NCI-H2227 treated with DMSO at 0.1 percent for 48 hours (cell line): Measurements from ENCODE around the gene PTPRCAP.

Source experiments
- DNase-seq: peaks from one replicate; lab custom pipeline; 2025; lab: John Stamatoyannopoulos, UW

PTPRCAP gene

DNA sequence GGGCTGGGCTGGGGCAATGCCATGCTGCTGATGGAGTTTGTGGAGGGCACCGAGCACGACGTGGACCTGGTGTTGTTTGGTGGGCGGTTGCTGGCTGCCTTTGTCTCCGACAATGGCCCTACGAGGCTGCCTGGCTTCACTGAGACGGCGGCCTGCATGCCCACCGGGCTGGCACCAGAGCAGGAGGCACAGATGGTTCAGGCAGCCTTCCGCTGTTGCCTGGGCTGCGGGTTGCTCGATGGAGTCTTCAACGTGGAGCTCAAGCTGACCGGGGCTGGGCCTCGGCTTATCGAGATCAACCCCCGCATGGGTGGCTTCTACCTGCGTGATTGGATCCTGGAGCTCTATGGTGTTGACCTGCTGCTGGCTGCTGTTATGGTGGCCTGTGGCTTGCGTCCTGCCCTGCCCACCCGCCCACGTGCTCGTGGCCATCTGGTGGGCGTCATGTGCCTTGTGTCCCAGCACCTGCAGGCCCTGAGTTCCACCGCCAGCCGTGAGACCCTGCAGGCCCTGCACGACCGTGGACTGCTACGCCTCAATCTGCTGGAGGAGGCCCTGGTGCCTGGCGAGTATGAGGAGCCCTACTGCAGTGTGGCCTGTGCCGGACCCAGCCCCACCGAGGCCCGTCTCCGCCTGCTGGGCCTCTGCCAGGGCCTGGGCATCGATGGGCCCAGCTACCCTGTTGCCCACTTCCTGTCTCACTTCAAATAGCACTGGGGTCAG lies 13.4 kb downstream of the PTPRCAP start:
- no peak for DNase-seq

DNA sequence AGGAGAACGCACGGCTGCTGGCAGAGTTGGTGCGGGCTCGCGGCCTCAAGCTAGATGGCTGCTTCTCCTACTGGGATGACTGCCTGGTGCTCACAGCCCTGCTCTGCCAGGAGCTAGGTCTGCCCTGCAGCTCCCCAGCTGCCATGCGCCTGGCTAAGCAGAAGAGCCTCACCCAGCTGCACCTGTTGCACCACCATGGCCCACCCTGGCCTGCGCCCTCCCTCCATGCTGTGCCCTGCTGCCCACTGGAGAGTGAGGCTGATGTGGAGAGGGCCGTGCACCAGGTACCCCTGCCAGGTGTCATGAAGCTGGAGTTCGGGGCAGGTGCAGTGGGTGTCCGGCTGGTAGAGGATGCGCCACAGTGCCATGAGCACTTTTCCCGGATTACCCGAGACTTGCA lies 14.0 kb downstream of the PTPRCAP start:
- no peak for DNase-seq

DNA sequence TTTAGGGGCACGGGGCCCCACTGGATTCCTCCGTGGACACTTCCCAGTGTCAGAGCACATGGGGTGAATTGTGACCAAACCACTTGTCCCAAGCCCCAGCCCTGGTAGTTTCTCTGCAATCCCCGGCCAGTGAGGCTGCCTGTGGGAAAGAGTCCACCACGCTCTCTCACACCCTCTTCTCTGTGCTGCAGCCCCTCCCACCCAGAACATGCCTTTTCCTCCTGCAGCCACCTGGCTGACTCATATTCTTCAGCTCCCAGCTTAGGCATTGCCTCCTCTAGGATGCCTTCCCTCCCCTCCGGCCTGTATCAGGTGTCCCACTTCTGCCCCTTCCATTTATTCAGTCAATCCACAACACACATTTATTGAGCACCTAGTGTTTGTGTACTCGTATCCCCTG lies 14.6 kb downstream of the PTPRCAP start:
- DNase-seq: no peak

DNA sequence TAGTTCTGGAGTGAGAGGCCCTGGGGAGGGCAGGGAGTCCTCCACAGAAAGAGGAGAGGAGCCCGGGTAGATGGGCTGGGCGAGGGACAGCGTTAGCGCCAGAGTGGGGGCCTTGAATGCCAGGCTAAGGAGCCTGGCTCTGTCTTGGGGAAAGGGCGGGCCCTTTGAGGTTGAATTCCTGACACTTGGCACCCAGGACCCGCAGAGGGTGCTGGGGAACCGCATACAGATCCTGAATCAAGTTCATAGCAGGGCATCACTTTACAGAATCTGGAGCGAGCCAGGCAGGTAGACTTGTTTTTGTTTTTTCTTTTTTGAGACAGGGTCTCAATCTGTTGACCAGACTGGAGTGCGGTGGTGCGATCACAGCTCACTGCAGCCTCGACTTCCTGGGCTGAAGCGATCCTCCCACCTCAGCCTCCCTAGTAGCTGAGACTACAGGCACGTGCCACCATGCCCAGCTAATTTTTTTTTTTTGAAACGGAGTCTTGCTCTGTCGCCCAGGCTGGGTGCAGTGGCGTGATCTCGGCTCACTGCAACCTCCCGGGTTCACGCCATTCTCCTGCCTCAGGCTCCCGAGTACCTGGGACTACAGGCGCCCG lies 16.0 kb downstream of the PTPRCAP start:
- no peak for DNase-seq

DNA sequence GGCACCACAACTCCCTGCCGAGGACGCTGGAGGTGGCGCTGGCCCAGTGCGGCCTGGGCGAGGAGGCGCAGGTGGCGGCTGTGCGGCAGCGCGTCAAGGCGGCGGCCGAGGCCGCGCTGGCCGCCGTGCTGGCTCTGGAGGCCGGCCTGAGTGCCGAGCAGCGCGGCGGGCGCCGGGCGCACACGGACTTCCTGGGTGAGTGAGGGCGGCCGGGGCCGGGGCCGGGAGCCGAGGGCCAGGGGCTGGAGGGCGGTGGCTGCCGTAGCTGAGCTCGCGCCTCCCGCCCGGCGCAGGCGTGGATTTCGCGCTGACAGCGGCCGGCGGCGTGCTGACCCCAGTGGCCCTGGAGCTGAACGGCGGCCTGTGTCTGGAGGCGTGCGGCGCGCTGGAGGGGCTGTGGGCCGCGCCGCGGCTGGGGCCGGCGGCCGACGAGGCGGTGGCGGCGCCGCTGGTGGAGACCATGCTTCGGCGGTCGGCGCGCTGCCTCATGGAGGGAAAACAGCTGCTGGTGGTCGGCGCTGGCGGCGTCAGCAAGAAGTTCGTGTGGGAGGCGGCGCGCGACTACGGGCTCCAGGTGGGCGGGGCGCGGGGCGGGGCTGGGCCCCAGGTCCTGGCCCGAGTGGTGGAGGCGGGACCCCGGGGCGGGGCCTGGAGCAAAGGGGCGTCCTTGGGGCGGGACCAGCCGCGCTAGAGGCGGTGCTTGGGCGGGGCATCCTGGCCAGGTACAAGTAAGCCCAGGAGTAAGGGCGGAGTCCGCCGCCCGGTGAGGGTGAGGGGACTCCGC lies 16.6 kb downstream of the PTPRCAP start:
- peak; percentile 93 for DNase-seq

DNA sequence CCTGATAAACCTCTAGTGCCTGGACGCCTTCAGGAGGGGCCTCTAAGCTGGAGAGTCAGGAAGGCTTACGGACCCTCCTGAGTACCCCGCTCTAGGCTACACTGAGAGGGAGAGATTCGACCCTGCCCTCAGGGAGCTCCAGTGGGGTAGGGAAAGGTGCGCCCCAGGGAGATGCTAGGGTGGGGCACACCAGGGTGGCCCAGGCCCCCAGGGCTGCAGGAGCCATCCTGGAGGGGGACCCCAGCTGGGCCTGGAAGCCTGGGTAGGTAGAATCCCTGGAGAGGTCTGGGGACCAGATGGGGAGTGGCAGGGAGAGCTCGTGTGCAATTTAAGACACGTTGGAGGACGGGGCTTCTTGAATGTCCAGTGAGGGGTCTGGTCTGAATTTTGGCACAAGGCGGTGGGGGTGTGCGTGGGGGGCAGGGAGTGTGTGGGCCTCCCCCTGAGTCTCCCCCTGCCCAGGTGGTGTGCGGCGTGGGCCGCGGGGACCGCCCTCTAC lies 17.3 kb downstream of the PTPRCAP start:
- DNase-seq: no peak

DNA sequence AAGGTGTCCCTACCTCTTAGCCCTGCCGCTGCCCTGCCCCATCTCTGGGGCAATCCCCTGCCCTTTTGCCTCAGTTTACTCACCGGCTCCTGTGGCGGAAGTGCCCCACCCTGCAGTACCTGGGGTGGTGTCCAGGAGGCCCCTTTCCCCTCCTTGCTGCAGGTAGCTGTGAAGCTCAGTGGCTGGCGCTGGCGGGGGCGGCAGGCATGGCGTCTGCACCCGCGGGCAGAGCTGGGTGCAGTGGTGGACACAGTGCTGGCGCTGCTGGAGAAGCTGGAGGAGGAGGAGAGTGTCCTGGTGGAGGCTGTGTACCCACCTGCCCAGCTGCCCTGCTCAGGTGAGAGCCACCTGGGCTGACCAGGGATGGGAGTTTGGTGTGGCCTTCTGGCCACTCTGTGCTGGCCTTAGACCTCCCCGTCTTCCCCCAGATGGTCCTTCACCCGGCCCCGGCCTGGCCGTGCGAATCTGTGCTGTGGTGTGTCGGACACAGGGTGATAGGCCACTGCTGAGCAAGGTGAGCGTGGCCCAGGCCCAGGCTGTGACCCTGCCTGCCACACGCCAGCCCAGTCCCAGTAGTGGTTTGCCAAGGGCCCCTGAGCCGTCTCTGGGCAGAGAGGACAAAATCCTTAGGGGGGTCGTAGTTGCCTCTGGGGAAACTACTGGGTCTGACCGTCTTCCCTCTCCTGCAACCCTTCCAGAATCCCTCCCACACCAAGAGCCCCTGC lies 18.0 kb downstream of the PTPRCAP start:
- DNase-seq: no peak

DNA sequence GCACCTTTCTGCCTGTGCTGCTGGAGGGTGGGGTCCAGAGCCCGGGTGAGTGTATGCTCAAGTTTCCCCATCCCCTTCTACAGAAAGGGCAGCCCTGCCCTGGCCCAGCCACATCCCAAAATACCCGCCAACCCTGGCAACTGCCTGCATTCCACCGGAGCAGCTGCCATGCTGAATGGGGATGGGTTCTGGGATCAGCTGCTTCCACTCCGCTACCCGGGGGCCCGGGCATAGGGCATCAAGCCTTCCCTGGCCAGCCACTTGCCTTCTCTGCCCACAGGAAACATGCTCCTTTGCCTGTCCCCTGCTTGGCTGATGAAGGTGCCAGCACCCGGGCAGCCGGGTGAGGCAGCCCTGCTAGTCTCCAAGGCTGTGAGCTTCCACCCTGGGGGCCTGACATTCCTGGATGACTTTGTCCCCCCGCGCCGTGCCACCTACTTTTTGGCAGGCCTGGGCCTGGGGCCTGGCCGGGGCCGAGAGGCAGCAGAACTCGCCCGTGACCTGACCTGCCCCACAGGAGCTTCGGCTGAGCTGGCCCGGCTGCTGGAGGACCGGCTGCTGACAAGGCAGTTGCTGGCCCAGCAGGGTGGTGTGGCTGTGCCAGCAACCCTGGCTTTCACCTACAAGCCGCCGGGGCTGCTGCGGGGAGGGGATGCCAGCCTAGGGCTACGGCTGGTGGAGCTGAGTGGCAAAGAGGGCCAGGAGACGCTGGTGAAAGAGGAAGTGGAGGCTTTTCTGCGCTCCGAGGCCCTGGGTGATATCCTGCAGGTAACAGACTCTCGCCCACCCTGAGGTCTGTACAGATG lies 18.8 kb downstream of the PTPRCAP start:
- no peak for DNase-seq

DNA sequence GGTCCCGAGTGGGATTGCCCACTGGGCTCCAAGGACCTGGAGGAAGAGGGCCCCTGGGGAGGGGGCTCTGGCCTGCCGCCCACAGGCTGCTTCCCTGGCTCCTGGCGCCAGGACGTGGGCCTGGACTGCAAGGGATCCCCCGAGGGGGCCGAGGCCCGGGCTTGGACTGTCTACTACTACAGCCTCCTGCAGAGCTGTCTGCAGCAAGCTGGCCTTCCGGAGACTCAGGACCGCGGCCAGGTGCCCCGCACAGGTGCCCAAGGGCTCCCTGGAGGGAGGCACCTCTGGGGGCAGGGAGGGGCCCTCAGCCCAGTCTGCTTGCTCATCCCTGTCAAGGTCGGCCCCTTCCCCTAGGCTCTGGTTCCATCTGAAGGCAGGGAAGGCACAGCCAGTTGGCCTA lies 20.1 kb downstream of the PTPRCAP start:
- DNase-seq: no peak

DNA sequence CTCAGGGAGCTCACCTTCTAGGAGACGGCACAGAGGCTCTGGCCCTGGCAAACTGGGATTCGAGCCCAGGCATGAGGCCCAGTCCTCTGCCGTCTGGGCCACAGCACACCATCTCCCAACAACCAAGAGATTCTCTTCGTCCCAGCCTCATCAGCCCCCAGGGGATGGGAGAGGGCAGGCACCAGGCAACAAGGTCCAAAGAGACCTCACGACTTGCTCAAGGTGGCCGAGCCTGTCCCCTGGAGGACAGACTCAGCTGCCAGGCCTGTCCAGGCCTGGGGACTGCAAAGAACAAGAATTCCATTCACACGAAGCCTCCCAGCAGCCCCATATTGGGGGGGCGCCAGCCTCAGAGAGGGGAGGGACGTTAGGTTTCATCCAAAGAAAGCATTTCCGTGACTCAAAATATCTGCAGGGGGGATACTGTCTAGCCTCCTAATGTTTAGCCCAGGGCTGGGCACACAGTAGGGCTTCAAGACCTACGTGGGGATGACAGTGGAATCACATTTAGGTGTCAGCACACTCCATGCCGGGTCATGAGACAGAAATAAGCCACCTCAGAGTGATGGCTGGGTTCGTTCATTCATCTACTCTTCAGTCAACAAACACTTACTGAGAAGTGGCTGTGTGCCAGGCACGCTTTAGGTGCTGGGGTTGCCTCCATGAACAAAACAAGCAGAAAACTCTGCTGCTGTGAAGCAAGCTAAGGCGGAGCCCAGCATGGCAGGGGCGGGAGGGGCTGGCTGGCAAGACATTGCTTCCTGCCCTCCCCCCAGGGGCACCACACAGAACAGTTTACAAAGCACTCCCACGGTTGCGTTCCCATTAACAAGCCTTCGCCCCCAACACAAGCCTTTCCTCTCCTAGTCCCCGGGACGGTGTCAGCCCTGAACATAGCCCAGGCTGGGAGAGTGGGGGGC lies 20.8 kb downstream of the PTPRCAP start:
- no peak for DNase-seq

DNA sequence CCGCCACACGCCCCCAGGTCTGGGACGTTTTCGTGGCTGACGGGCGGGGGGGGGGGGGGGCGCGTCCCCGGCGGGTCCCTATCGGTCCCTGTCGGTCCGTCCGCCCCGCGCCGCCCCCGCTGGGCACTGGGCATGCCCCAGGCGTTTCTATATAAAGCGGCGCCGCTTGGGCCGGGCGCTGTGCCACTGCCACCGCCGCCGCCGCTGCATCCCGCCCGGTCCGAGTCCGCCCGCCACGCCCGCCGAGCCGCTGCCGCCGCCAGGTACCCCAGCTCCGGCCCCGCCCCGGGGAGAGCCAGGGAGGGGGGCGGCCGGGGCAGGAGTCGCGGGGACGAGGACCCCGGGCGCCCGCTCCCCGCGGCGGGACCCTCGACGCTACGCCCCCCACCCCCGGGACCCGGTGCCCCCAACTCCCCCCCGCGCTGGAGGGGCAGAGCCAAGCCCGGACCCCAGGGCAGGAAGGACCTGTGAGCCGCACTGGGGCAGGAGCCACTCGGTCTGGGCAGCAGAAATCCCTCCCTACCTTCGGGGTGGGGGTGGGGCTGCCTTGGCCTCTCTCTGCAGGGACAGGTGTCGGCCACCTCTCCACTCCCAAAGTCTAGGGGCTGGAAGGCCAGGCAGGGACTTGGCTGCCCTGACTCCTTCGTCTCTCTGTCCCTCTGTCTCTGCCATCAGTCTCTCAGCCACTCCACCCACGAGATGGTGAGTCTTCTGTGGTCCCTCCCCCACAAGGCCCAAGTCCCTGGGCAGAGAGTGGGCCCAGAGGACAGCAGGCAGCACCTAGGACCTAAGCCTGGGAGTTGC lies 21.8 kb downstream of the PTPRCAP start, which contains the start of gene CARNS1:
TSS of gene CARNS1 (plus strand) at position 178 of the 804 bp plus-strand sequence. CDS start at position 700, 522 bp downstream.
- no peak for DNase-seq

DNA sequence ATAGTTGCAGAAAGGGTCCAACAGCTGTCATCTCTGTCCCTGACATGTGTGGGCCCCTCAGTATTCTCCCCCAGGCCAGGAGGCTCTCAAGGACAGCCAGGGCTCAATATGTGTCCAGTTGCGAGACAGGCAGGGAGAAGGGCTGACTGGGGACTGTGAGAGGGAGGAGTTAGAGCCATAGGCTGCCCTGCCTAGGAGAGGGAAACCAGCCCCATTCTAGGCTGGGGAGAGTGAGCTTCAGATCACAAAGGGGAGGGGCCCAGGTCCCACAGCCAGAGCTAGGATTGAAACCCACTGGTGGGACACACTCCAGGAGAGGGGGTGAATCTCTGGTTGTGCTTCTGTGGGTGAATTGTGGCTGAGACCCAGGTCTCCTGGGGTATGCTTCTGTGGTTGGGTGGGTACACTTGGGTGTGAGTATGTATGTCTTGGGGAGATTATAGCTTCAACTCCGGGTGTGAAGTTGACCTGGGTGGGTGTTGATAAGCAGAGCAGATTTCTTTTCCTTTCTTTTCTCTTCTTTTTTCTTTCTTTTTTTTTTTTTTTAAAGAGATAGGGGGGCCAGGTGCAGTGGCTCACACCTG lies 24.1 kb downstream of the PTPRCAP start:
- no peak for DNase-seq

DNA sequence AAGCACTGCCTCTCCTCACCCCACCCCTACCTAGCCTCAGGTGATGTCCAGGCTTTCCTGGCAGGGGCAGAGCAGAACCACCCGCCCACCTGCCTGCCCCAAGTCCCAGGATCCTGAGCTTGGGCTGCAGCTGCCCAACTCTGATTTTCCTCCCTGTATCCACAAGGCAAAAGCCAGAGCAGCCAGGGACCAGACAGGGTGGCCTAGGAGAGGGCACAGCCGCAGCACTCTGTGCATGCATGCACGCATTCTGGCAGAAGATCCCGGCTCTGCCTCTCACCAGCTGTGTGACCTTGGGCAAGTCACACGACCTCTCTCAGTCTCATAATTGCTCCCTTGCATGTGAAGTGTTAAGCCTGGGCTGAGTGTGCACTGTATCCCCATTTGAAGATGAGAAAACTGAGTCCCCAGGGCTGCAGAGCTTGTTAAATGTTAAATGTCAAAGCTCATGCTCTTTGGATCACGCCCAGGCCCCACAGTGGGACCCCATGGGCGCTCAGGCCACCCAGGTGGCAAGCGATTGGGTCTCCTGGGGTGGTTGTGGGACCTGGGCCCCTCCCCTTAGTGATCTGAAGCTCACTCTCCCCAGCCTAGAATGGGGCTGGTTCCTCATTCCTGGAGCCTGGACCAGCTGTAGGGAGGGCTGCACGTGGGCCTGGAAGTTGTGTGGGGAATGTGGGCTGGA lies 24.8 kb downstream of the PTPRCAP start:
- DNase-seq: no peak

DNA sequence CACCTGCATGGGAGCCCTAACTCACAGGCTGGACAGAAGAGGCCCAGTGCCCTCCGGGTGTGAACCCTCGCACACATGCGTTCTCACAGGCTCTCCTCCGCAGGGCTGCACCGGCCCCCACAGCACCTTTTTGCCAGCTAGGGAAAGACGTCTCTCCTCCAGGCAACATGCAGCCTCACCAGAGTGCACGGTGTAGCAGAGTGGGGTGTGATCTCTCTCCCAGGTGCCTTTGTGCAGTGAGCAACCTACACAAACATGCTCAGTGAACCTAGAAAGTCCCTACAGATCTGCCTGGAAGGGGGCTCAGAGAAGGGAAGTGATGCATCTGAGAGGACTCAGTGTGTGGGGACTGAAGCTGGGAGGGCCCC lies 25.7 kb downstream of the PTPRCAP start:
- no peak for DNase-seq

DNA sequence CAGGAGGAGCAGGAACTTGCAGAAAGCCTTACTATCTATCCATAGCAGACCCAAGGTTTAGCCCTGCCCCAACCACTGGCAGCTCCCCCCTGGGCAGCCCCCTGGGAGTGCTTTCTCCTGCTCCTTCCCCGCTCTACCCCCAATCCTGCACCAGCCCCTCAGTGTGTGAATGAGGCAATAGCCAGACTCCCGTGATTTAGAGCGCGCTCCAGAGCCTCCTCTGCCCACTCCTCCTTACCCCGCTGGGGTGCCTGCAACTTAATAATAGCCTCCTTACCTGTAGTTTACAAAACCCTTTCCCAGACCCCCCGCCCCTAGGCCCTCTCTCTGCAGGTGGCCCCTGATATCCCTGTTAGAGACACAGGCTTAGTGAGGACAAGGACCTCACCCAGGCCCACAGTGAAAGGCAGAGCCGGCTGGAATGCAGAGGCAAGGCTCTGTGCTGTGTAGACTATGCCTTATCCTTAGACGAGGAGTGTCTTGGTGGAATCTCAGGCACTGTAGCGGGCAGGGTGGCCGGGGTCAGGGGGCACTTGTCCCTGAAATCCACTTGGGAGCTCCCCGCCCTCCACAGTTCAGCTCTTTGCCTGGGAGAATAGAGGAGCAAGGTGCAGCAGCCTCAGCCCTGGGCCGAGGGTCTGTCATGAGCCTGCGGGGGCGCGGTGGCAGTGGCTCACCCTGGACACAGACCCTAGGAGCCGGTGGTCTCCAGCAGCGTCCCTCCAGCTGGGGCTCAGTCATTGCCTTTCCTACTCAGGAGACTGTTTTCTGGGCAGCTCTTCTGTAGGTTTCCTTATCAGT lies 26.3 kb downstream of the PTPRCAP start:
- no peak for DNase-seq

DNA sequence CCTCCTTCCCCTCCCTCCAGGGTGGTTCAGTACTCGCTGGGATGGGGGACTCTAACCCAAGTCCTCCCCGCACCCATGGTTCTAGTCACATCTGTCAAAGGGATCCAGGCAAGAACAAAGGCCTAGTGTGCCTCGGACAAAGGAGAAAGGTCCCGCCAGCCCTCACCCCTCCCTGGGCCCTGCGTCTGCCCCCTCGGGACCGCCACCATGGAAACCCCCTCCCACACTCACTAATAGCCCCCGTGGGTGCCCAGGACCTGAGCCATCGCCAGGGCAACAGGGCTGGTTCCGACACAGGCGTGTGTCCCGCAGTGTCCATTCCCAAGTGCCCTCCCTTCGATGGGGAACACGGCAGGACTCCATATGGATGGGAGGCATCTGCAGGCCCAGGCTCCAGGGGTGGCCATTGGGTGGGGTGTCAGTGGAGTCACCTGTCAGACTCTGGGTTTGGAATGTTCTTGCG lies 27.1 kb downstream of the PTPRCAP start:
- no peak for DNase-seq

DNA sequence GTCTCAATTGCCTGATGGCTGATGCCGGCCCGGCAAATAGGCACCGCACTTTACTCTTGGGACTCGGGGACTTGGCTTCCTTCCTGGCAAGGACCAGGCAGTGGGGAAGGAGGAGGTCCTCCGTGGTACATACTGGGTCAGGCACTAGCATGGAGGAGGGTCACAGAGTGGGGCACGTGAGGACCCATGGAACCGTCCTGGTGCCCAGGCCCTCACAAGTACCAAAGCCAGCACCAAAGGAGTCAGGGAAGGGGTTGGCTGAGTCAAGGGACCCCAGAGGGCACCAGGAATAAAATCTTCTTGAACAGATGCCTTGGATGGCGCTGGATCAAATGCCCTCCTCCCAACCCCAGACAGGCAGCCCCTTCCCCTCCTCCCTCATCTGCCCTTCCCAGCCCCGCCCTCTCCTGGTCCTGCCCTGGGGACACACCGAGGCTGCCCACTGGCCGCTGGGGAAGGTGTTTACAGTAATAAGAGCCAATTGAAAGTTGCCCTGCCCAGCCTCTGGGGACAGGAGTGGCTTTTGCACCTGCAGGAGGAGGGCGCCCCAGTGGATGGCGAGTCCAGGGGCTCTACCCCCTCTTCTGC lies 27.6 kb downstream of the PTPRCAP start:
- no peak for DNase-seq
